GM19025 (cell line): ENCODE data around the gene DAGLA.

Experiments used
- ATAC-seq: cut with Tn5 transposase; IDR thresholded peaks from one replicate; pipeline ENCODE4 v1.9.1; 2021; ENCODE audit warnings: mild to moderate bottlenecking, low read depth, moderate library complexity; ENCODE audit not compliant: unreplicated experiment

The DAGLA gene

DNA sequence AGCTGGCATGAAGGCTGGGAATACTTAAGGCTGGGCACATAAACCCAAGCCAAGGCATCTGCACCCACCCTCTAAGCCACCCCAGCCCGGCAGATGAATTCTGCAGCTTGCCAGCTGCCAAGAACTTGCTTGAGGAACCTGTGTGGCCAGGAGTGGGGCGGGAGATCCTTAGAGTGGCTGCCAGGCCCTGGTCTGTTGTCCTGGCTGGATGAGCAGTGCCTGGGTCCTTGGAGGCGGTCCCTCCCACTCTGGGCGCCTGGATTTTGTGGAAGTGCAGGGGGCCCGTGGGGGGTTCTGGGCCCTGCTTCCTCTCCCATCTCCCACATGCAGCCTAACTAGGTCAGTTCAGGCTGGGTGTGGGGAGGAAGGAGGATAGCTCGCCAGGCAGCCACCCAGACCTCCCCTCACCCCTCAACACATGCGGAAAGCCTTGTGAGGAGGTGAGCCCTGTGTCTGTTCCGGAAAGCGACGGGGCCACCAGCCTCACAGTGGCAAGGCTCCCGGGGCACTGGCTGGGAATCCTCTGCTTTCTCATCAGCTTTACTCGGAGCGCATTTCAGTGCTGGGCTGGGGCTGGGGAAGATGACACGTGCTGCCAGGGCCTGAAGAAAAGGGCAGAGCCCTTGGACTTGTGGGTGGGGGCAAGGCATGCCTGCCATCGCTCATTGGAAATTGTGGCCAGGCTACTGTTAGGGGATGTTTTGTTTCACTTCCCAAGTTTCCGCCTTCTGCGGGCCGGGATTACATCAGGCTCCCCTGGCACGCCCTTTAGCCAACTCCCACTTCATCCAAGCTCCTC is 8.4 kb downstream of the DAGLA start:
- ATAC-seq = no peak

DNA sequence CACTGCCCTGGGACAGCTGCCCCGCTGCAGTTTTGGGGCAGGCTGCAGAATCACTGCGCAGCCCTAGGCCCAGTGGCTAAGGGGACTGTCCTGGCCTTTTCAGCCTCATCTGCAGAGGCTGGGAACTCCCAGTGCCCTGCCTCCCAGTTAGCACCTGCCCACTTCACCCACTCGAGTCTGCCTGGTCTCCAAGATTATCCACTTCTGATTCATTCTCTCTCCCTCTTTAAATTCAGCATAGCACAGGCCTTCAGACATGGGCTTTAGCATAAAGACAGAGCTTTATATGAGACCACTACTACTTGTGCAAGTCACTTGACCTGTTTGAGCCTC is 8.9 kb downstream of the DAGLA start:
- ATAC-seq = no peak

- ATAC-seq = no peak
These were observed 10.7 kb downstream of the DAGLA start for GRCh38 chr11:61690706-61691379.

DNA sequence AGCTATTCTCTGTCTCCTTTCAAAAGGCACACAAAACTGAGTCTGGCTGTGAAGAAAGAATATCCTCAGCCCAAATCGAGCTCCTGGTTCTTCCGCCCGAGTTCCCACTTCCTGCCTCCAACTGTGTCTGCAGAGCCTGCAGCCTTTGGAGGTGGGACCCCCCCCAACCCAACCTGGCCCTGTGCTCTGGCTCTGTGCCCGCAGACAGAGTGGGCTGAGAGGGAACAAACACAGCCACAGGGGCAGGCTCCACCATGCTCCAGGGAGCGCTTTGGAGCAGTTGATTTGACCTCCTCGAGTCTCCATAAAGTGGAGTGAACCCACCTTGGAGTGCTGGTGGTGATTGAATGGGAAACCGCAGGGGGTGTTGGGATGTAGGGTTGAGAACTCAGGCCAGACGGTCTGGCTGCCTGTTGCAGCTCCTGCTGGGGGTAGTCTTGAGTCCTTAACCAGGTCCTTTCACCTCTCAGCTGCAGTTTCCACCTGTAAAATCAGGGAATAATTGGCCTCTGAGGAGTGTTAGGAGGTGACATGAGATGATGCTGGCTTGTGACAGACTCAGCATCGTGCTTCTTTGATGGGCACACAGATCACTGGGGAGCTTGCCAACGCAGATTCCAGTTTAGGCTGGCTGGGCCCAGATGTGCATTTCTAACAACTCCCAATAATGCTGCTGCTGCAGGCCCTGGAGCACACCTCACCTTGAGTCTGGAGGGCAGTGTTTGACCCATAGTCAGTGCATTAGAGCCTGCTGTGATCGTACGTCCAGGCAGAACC is 11.4 kb downstream of the DAGLA start:
- no peak for ATAC-seq

DNA sequence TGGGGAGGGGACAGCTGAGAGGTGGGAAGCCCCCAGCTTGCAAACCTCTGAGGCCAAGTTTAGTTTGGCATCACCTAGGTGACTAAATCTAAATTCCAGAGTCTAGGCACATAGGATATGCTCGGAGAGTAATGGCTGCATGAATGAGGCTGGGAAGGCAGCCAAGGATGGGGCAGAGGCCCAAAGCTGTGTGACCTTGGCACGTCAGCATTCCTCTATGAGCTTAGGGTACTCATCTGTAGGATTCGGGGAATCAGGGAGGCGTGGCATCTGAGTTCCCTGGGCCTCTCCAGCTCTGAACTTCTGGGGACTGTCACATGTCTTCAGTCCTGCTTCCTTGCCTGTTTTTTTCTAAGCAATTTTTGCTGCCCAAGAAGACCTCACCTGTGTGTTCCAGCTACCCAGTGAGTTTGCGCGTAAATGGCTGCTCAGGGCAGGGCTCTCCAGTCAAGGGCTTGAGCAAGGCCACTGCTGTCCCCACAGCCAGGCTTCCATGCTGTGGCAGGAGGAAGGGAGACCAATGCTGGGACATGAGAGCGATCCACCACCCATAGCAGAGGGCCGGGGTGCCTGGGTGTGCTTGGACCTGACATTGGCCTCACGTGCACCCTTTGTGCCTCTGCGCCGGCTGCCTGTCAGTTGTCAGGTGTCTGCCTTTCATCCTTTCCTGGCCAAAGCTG is 13.9 kb downstream of the DAGLA start:
- no peak for ATAC-seq

DNA sequence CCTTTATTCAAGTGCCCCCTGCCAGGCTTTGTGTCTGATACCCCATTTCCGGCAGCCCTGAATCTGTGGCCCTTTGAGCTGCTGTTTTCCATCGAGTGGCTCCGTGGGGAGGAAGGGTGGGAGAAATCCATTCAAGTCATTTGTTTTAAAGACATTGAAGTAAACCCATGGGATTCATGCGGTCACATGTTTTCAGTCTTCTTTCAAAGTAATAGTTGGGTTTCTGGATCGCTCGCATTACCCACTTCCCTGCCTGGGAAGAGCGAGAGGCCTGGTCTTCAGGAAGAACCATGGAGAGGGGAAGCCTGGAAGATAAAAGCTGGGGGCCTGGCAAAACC is 14.4 kb downstream of the DAGLA start:
- ATAC-seq = no peak

GRCh38 chr11:61694946-61695706 is 14.9 kb downstream of the DAGLA start:
- no peak for ATAC-seq

DNA sequence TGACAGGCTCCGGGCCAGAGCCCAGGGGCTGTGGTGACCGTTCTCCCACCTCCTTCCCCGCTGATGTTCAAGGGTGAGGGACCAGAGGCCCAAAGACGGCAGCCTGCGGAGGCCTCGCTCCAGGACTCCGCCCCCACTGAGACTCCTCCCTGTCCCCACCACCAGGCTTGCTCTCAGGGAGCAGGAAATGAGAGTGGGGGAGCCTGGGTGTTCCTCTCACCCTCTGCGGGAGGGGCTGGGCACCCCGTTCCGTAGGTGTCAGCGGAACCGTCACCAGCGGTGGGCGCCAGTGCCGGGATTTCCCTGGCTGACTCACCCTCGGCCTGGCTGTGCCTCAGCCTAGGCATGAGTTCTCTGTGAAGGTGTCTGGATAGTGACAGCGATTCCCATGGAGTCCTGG is 15.7 kb downstream of the DAGLA start:
- ATAC-seq = peak; percentile 53

GRCh38 chr11:61696602-61697001 is 16.4 kb downstream of the DAGLA start:
- ATAC-seq = no peak

- ATAC-seq = no peak
These were observed 16.9 kb downstream of the DAGLA start for GRCh38 chr11:61697078-61697502.

DNA sequence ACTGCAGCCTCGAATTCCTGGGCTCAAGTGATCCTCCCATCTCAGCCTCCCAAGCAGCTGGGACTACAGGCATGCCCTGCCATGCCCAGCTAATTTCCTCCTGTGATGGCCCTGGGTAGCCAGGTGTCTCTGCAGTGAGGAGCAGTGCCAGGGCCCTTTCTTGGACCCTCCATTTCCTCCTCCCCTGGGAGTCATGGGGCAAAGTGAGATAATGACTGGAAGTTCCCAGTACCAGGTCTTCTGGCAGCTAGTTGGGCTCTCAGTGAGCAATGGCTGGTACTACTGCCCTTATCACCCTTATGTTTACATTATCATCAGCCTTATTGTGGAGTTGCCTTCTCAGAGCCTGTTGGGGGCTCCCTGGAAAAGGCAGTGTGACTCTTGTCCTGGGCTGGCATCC is 17.6 kb downstream of the DAGLA start:
- no peak for ATAC-seq

DNA sequence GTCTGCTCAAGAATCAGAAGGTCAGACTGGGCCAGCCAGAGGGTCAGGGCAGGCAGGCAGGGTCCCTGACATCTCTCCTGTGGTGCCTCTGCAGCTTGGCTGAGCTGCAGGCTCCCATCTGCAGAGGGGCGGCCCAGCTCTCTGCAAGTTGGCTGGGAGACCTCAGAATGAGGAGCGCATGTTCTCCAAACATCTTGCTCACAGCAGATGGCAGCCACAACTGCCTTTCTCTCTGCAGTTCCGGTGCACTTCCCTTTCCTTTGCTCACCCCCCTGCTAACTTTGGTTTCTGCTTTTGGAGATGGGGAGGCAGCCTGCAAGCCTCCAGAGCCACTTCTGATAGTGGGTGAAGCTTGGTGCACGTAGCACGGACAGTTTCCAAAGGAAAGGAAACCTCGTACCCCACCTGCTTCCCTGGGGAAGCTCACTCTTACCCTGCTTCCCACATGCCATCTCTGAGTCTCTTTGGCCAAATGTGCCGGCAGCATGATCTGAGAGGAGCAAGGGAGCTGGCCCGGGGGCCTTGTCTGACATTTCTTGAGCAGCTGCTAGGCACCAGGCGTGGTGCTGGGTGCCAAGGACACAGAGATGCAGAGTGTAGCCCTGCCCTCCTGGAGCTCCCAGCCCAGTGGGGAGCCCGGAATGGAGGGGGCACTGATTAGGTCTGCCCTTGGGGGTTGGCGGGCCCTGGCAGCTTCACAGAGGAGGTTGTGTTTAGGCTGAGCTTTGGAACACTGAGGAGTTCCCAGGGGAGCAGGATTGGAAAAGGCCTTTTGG is 18.2 kb downstream of the DAGLA start:
- ATAC-seq = no peak

DNA sequence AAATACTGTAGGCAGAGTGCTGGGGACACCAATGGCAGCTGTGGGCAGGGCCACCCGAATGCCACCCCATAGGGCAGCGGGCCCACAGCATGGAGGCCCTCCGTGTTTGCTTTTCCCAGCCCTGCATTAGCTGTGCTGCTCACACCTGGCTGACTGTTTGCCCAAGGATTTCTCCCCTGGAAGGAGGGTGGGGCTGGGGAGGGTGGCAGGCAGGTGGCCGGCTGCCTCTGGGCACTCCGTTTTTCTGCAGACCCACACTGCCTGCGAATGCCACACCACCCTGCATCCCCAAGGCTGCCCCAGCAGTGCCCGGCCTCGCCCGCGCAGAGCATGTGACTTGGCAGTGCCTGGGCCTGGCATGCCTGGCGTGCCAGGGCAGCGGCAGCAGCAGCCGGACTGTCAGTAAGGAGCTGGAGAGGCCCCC is 19.6 kb downstream of the DAGLA start:
- no peak for ATAC-seq

GRCh38 chr11:61700212-61700611 is 20.0 kb downstream of the DAGLA start:
- ATAC-seq = no peak

DNA sequence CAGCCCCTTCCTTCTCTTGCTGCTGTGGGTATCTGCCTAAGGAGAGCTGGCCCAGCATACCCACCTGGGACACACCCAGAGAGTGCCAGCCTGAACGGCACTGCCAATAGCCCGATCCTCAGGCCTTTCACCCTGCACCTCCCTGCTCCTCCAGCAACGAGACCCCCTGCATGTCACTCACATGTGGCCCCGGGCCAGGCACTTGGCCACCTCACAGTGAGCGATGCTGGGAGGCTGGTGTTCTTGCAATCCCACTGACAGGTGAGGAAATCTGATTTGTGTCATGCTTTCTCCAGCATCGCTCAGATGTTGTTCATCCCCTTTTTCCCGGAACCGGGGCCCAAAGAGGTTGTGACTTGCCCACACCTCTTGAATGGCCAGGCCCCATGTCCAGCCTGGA is 20.5 kb downstream of the DAGLA start:
- no peak for ATAC-seq

- no peak for ATAC-seq
These were observed 21.2 kb downstream of the DAGLA start for GRCh38 chr11:61701242-61701886.

DNA sequence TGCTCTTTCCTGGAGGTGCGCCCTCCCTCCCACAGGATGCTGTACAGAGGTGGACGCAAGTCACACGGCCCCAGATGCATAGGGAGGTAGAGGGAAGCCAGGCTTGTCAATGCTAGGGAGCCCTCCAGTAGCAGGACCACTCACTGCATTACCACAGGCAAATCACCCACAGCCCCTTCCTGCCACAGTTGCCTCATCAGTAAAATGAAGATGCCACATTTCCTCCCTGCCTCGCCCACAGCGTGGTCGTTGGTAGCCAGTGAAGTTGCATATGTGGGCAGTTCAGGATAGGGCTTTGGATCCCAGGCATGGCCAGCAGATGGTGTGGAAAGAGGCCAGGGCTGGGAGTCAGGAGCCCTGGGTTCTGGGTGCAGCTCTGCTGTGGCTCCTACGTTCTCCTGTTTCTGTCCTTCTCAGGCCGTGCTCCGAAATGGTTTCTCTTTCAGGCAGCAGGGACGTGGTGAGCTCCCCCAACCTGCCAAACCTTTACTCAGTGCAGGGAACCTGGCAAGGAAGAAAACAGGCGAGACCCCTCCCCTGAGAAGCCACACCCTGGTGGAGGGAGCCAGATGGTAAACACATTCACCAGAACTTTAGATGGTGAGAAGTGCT is 22.6 kb downstream of the DAGLA start:
- no peak for ATAC-seq

GRCh38 chr11:61704838-61705237 is 24.6 kb downstream of the DAGLA start:
- ATAC-seq = no peak
